Loucy (cell line): ENCODE measurements around the gene G6PC3.

Experiments used
- H2AFZ ChIP-seq: fragments of 200-600 bp; sonication (generic); 2 replicates; pipeline ENCODE4 v1.6.0; 2016; ENCODE audit warnings: antibody characterized with exemption, mild to moderate bottlenecking, low read length, moderate library complexity
- H3F3A ChIP-seq: fragments of 200-600 bp; 2 replicates; pipeline ENCODE4 v1.6.0; 2016; ENCODE audit warnings: antibody characterized with exemption, low read depth, mild to moderate bottlenecking
- H3K27me3 ChIP-seq: fragments of 200-600 bp; sonication (generic); 2 replicates; pipeline ENCODE4 v1.6.1; 2014; ENCODE audit warnings: low read length, mild to moderate bottlenecking; ENCODE audit not compliant: insufficient read depth, poor library complexity, severe bottlenecking
- H3K36me3 ChIP-seq: fragments of 200-600 bp; sonication (generic); 2 replicates; pipeline ENCODE4 v1.6.1; 2016; ENCODE audit warnings: low read length; ENCODE audit not compliant: insufficient read depth
- H3K4me1 ChIP-seq: fragments of 200-600 bp; sonication (generic); 2 replicates; pipeline ENCODE4 v1.5.1; 2014; ENCODE audit warnings: low read length, mild to moderate bottlenecking; ENCODE audit not compliant: insufficient read depth, poor library complexity, severe bottlenecking
- H3K4me2 ChIP-seq: fragments of 200-600 bp; sonication (generic); 2 replicates; pipeline ENCODE4 v1.6.0; 2014; ENCODE audit warnings: antibody characterized with exemption, low read length, low read depth, mild to moderate bottlenecking; ENCODE audit not compliant: poor library complexity, severe bottlenecking
- H3K4me3 ChIP-seq: fragments of 200-600 bp; sonication (generic); 2 replicates; pipeline ENCODE4 v1.5.1; 2014; ENCODE audit warnings: low read length, mild to moderate bottlenecking, mixed read lengths; ENCODE audit not compliant: poor library complexity, severe bottlenecking
- H3K79me2 ChIP-seq: fragments of 200-600 bp; sonication (generic); 2 replicates; pipeline ENCODE4 v1.6.1; 2014; ENCODE audit warnings: low read length; ENCODE audit not compliant: insufficient read depth
- H3K9ac ChIP-seq: fragments of 200-600 bp; sonication (generic); 2 replicates; pipeline ENCODE4 v1.6.0; 2014; ENCODE audit warnings: mild to moderate bottlenecking, low read depth, low read length, moderate library complexity; ENCODE audit not compliant: poor library complexity, severe bottlenecking
- H3K9me2 ChIP-seq: fragments of 200-600 bp; sonication (generic); replicated peaks from 2 replicates; pipeline ENCODE4 v1.6.1; 2016; ENCODE audit warnings: low read depth, low read length, mixed read lengths
- H3K9me3 ChIP-seq: fragments of 200-600 bp; sonication (generic); 2 replicates; pipeline ENCODE4 v1.6.1; 2014; ENCODE audit warnings: mild to moderate bottlenecking, antibody characterized with exemption, low read length, low read depth; ENCODE audit not compliant: insufficient read depth
- H4K20me1 ChIP-seq: fragments of 200-600 bp; sonication (generic); 2 replicates; pipeline ENCODE4 v1.6.0; 2014; ENCODE audit warnings: antibody characterized with exemption, low read length, mild to moderate bottlenecking; ENCODE audit not compliant: insufficient read depth, poor library complexity, severe bottlenecking
- CTCF ChIP-seq: fragments of 200-600 bp; sonication (generic); conservative IDR thresholded peaks from 2 replicates; pipeline ENCODE4 v1.5.1; 2014; ENCODE audit warnings: mild to moderate bottlenecking, antibody characterized with exemption, low read length
- EZH2phosphoT487 ChIP-seq: fragments of 200-600 bp; IDR thresholded peaks from 2 replicates; pipeline ENCODE4 v1.6.1; 2018; ENCODE audit warnings: antibody characterized with exemption, mild to moderate bottlenecking, moderate library complexity, borderline replicate concordance

The G6PC3 gene

GRCh38 chr17:44115585-44116415, 45.3 kb downstream of the G6PC3 start:
- Histone ChIP-seq H4K20me1 (peaks cover 18% of the 10 kb centered on the region), H3K9me3 (no peaks in the 10 kb centered on the region), H3F3A (no peaks in the 10 kb centered on the region), H3K27me3 (no peaks in the 10 kb centered on the region), H3K79me2 (peaks cover 70% of the 10 kb centered on the region), H2AFZ (no peak overlapping the region), H3K36me3 (no peaks in the 10 kb centered on the region), H3K4me1 (peaks cover 60% of the 10 kb centered on the region), H3K9me2 (no peaks in the 10 kb centered on the region), H3K4me3 (no peak overlapping the region), H3K4me2 (no peak overlapping the region), H3K9ac (peak overlapping the region; percentile 42)
- peak; percentile 81 for TF ChIP-seq CTCF
- TF ChIP-seq EZH2phosphoT487 = no peak

GRCh38 chr17:44117351-44117750, 46.8 kb downstream of the G6PC3 start:
- H3K27me3 ChIP-seq = no peaks in the 10 kb centered on the region
- peaks cover 29% of the 10 kb centered on the region for H4K20me1 ChIP-seq
- no peak overlapping the region for H3K9ac ChIP-seq
- TF ChIP-seq EZH2phosphoT487 (no peak), CTCF (no peak)
- H3K4me3 ChIP-seq = no peak overlapping the region
- H3K9me3 ChIP-seq = no peaks in the 10 kb centered on the region
- no peaks in the 10 kb centered on the region for H3K36me3 ChIP-seq
- H2AFZ ChIP-seq = no peak overlapping the region
- H3K79me2 ChIP-seq = peaks cover 75% of the 10 kb centered on the region
- peaks cover 60% of the 10 kb centered on the region for H3K4me1 ChIP-seq
- no peak overlapping the region for H3K4me2 ChIP-seq
- no peaks in the 10 kb centered on the region for H3F3A ChIP-seq
- no peaks in the 10 kb centered on the region for H3K9me2 ChIP-seq

- TF ChIP-seq EZH2phosphoT487 = no peak
- H2AFZ ChIP-seq = no peak overlapping the region
- H3K27me3 ChIP-seq = no peaks in the 10 kb centered on the region
- peaks cover 54% of the 10 kb centered on the region for H3K4me1 ChIP-seq
- no peaks in the 10 kb centered on the region for H3F3A ChIP-seq
- H3K4me3 ChIP-seq = no peak overlapping the region
- H3K79me2 ChIP-seq = peaks cover 74% of the 10 kb centered on the region
- no peaks in the 10 kb centered on the region for H3K9me3 ChIP-seq
- H4K20me1 ChIP-seq = peaks cover 36% of the 10 kb centered on the region
- no peaks in the 10 kb centered on the region for H3K9me2 ChIP-seq
- no peaks in the 10 kb centered on the region for H3K36me3 ChIP-seq
- H3K9ac ChIP-seq = peak overlapping the region; percentile 26
- H3K4me2 ChIP-seq = peak overlapping the region; percentile 48
Observed at GRCh38 chr17:44118427-44119050, 48.0 kb downstream of the G6PC3 start.
